Esophagus (tissue), 2 donors: ENCODE measurements around the gene PRCP. TPM values are rescaled to one million over a fixed set of nuclear protein-coding genes. Genes with fewer than 3 reads are reported as not detected.
"Not testable (repeated sequence)": the region's sequence is repeated elsewhere in the genome, so short reads cannot be mapped to it uniquely, and the experiment has no call there.

Experiments
- H3K27ac ChIP-seq, 2 donors: one replicate each; pipeline ENCODE4 v1.5.1; 2013; ENCODE audit warnings: low read depth in 2 of 2, mild to moderate bottlenecking in 2 of 2, inconsistent platforms in 1 of 2, low read length in 1 of 2, moderate library complexity in 1 of 2
- H3K27me3 ChIP-seq, 2 donors: one replicate each; pipeline ENCODE4 v1.6.1; 2013; ENCODE audit warnings: low read length in 2 of 2, control low read depth in 1 of 2, mild to moderate bottlenecking in 1 of 2; ENCODE audit not compliant: insufficient read depth in 2 of 2, control insufficient read depth in 1 of 2
- H3K36me3 ChIP-seq, 2 donors: one replicate each; pipeline ENCODE4 v1.6.1; 2013; ENCODE audit warnings: low read length in 1 of 2; ENCODE audit not compliant: control insufficient read depth in 2 of 2, insufficient read depth in 2 of 2
- H3K4me1 ChIP-seq, 2 donors: one replicate each; pipeline ENCODE4 v1.6.1; 2013; ENCODE audit warnings: low read length in 1 of 2; ENCODE audit not compliant: control insufficient read depth in 2 of 2, insufficient read depth in 2 of 2
- H3K4me3 ChIP-seq, 2 donors: one replicate each; pipeline ENCODE4 v1.5.1; 2013; ENCODE audit warnings: low read length in 2 of 2, mild to moderate bottlenecking in 2 of 2, low read depth in 1 of 2, moderate library complexity in 1 of 2
- H3K9me3 ChIP-seq, 2 donors: one replicate each; pipeline ENCODE4 v1.6.1; 2013; ENCODE audit warnings: mild to moderate bottlenecking in 2 of 2, low read depth in 1 of 2, low read length in 1 of 2, moderate library complexity in 1 of 2; ENCODE audit not compliant: control insufficient read depth in 2 of 2, insufficient read depth in 1 of 2
- whole genome bisulfite sequencing, 2 donors: extraction: QIAGEN DNeasy Blood & Tissue Kit; methylation state at CpG; one replicate each; pipeline ENCODE4 v1.1.7; 2013; 5-methylcytosine and 5-hydroxymethylcytosine counted together
- polyA plus RNA-seq, 2 donors: library from polyadenylated mRNA; stranded (reverse); fragments of 200-250 nt; gene quantifications; one replicate each; pipeline ENCODE4 v1.2.3, GENCODE V29; 2013
- donor health status: healthy with polysubstance abuse.
- donor health status: Bipolar disorder and iron deficiency.

The PRCP gene
- polyA plus RNA-seq, 2 donors: 22.1 to 38.3 TPM

DNA sequence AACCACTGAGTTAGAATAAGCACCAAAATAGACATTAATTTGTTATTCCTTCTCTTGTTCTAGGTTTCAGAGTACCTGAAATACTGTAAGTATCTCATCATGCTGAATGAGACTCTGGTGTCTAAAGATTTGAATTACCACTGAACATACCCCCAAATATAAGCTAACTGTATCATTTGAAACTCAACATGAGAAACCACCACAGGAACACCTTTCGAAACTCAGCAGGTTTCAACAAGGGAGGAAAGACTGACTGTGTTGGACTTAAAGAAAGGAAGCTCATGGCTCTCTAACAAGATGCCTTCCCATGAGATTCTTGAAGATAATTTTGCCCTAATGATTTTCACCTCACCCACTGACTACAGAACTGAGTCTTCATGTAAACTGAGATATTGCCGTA lies 37.0 kb downstream of the PRCP start:
- WGBS, 2 donors: 87 to 88% methylated on average over 2 of the region's 2 CpGs
- H3K27ac ChIP-seq: no peak overlapping the region
- no peaks in the 10 kb centered on the region for H3K36me3 ChIP-seq
- H3K4me1 ChIP-seq: no peaks in the 10 kb centered on the region
- no peak overlapping the region for H3K4me3 ChIP-seq
- H3K9me3 ChIP-seq: no peaks in the 10 kb centered on the region
- H3K27me3 ChIP-seq: no peaks in the 10 kb centered on the region

DNA sequence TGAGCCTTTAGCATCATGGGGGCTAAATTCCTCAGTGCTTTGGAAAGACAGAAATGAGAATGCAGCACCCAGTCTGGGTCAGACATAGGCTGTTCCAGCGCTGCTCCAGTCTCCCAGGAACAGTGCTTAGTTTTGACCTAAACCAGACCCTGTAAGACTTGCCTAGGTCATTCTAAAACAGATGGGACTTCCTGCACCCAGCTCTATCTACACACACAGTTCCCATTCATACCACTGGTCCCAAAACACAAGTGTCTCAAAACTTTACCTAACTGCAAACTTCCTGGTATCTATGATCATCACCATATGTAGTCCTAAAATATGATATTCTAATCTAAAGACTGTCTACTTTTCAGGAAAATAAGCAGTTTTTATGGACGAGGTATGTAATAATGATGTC lies 37.9 kb downstream of the PRCP start:
- 64 to 85% methylated on average over 2 of the region's 2 CpGs for WGBS, 2 donors

DNA sequence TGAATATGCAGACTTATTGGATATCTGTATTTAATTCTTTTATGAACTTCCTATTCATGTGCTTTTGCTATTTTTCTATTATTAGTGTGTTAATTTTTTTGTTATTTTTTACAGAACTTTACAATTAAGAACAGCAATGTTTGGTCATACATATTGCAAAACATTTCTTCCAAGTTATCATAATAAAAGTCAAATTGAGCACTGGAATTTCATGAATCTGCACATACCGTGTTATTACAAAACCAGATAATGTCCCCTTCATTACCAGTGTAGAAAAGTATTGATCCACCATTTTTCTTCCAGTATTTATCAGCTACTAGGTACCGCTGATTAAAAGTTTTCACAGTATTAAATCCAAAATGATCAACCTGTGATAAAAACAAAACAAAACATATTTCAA lies 40.5 kb downstream of the PRCP start:
- Histone ChIP-seq H3K9me3 (no peaks in the 10 kb centered on the region), H3K4me3 (no peak overlapping the region), H3K27me3 (no peaks in the 10 kb centered on the region), H3K4me1 (no peaks in the 10 kb centered on the region), H3K36me3 (no peaks in the 10 kb centered on the region), H3K27ac (no peak overlapping the region)
- WGBS, 2 donors: 88 to 94% methylated on average over 2 of the region's 2 CpGs

More for the DNA sequence above, 37.9 kb downstream of the PRCP start:
- no peak overlapping the region for H3K4me3 ChIP-seq
- no peaks in the 10 kb centered on the region for H3K36me3 ChIP-seq
- H3K27ac ChIP-seq: no peak overlapping the region
- no peaks in the 10 kb centered on the region for H3K9me3 ChIP-seq
- H3K4me1 ChIP-seq: no peaks in the 10 kb centered on the region
- no peaks in the 10 kb centered on the region for H3K27me3 ChIP-seq

DNA sequence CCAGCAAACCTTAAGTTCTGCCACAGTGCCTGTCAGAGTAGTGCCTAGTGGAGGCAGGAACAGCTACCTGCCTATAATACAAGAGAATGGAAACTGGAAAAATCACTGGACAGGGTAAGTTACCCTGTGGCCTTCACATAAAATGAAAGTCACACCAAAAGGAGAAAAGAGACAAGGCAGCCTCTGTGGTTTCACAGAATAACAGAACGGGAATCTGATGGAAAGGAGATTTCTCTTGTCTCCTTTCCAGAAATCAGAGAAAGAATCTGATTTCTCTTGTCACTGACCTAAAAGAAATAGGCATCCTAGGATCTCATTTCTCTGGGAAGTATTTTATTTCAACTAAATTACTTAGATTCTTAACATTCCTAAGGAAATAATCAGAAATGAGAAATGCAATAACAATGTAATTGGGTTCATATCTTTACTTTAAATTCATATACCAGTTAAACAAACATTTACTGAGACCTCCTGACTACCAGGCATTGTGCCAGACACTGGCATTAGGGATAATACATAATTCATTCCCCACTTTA lies 41.6 kb downstream of the PRCP start:
- 60 to 67% methylated on average over 1 of the region's 1 CpG for WGBS, 2 donors

DNA sequence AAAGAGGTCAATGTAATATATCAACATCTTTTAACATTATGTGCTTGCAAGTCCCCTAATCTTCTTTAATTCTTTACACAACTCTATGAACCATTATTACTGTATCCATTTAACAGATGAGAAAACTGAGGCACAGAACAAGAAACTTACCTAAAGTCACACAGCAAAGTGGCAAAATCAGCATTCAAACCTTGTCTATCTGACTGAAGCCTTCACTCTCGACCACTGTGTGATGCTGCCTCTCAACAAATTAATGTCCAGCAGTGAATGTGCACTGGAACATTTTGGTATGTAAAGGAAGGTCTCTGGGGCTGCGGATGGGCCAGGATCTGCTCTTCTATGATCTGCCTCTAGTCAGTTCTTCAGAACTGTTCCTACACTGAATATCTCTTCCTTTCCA lies 42.1 kb downstream of the PRCP start:
- H3K27ac ChIP-seq: no peak overlapping the region
- no peaks in the 10 kb centered on the region for H3K4me1 ChIP-seq
- 83 to 89% methylated on average over 2 of the region's 2 CpGs for WGBS, 2 donors
- H3K9me3 ChIP-seq: no peaks in the 10 kb centered on the region
- H3K36me3 ChIP-seq: no peaks in the 10 kb centered on the region
- H3K27me3 ChIP-seq: no peaks in the 10 kb centered on the region
- H3K4me3 ChIP-seq: no peak overlapping the region

More for the DNA sequence above, 41.6 kb downstream of the PRCP start:
- H3K9me3 ChIP-seq: no peaks in the 10 kb centered on the region
- H3K4me1 ChIP-seq: no peaks in the 10 kb centered on the region
- H3K27ac ChIP-seq: no peak overlapping the region
- H3K36me3 ChIP-seq: no peaks in the 10 kb centered on the region
- no peak overlapping the region for H3K4me3 ChIP-seq
- no peaks in the 10 kb centered on the region for H3K27me3 ChIP-seq

DNA sequence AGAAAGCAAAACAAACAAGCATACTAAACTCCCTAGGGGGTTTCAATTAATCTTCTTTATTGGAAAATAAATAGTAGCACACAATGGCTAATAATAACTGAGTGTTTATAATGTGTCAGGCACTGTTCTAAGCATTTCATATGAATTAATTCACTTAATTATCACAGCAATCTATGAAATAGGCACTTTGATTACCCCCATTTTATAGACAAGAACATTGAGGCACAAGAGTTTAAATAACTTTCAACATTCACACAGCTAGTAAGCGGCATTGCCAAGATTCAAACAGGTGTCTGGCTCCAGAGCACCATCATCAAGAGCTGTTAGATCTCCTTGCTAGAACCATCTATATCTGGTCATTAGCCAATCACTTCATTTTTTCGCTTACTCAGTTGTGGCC lies 43.1 kb downstream of the PRCP start:
- WGBS, 2 donors: 96 to 98% methylated on average over 2 of the region's 2 CpGs
- Histone ChIP-seq H3K4me3 (no peak overlapping the region), H3K27ac (no peak overlapping the region), H3K4me1 (no peaks in the 10 kb centered on the region), H3K27me3 (no peaks in the 10 kb centered on the region), H3K9me3 (no peaks in the 10 kb centered on the region), H3K36me3 (no peaks in the 10 kb centered on the region)

DNA sequence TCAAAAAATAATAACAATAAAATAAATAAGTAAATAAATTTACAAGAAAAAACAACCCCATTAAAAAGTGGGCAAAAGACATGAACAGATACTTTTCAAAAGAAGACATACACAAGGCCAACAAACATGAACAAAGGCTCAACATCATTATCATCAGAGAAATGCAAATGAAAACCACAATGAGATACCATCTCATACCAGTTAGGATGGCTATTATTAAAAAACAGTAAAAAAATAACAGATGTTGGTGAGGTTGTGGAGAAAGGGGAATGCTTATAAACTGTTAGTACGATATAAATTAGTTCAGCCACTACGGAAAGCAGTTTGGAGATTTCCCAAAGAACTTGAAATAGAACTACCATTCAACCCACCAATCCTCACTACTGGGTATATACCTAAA lies 44.6 kb downstream of the PRCP start:
- H3K27me3 ChIP-seq: no peaks in the 10 kb centered on the region
- WGBS, 2 donors: 96 to 98% methylated on average over 2 of the region's 2 CpGs
- no peak overlapping the region for H3K4me3 ChIP-seq
- H3K9me3 ChIP-seq: no peaks in the 10 kb centered on the region
- H3K4me1 ChIP-seq: no peaks in the 10 kb centered on the region
- H3K27ac ChIP-seq: no peak overlapping the region
- no peaks in the 10 kb centered on the region for H3K36me3 ChIP-seq

DNA sequence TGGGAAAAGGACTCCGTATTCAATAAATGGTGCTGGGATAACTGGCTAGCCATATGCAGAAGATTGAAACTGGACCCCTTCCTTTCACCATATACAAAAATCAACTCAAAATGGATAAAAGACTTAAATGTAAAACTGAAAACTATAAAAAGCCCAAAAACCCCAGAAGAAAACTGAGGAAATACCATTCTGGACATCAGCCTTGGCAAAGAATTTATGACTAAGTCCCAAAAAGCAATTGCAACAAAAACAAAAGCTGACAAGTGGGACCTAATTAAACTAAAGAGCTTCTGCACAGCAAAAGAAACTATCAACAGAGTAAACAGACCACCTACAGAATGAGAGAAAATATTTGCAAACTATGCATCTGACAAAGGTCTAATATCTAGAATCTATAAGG lies 45.3 kb downstream of the PRCP start:
- H3K4me3 ChIP-seq, H3K36me3 ChIP-seq, H3K27me3 ChIP-seq, H3K4me1 ChIP-seq, H3K9me3 ChIP-seq, H3K27ac ChIP-seq: not testable (repeated sequence)
- 98 to 100% methylated on average over 1 of the region's 1 CpG for WGBS, 2 donors

DNA sequence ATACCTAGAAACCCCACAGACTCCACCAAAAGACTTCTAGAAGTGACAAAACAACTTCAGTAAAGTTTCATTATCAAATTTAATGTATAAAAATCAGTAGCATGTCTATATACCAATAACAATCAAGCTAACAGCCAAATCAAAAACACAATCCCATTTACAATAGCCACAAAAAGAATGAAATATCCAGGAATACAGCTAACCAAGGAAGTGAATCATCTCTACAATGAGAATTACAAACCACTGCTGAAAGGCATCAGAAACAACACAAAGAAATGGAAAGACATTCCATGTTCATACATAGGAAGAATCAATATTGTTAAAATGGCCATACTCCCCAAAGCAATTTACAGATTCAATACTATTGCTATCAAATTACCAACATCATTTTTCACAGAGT lies 46.0 kb downstream of the PRCP start:
- H3K4me1 ChIP-seq: no peaks in the 10 kb centered on the region
- H3K9me3 ChIP-seq: no peaks in the 10 kb centered on the region
- no peaks in the 10 kb centered on the region for H3K27me3 ChIP-seq
- H3K4me3 ChIP-seq: no peak overlapping the region
- H3K36me3 ChIP-seq: no peaks in the 10 kb centered on the region
- H3K27ac ChIP-seq: no peak overlapping the region

DNA sequence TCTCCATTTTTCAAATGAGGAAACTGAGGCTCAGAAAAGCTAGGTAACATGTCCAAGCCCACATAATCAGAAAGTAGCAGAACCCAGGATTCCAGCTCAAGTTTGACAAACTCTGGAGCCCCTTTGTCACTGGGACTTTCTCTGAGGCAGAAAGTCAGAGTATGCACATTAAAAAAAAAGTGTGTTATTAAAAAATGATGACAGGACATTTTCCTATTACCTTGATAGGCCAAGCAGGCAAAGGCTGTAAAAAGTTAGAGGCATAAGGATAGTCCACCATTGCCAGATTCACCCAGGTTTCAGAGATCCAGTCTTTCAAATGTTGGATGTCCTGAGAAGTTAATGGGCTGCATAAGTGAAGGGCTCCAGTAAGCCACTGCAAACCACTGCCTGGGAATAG lies 51.4 kb downstream of the PRCP start:
- H3K4me3 ChIP-seq: no peak overlapping the region
- H3K36me3 ChIP-seq: peaks cover 0 to 2% of the 10 kb centered on the region in 2 donors
- H3K9me3 ChIP-seq: no peaks in the 10 kb centered on the region
- H3K4me1 ChIP-seq: no peaks in the 10 kb centered on the region
- H3K27ac ChIP-seq: no peak overlapping the region
- no peaks in the 10 kb centered on the region for H3K27me3 ChIP-seq
